ENCODE data around the gene MRGPRX4. TPM values are rescaled to one million over a fixed set of nuclear protein-coding genes. Genes with fewer than 3 reads are reported as not detected.

MRGPRX4 gene
- total and polyA plus RNA-seq, 2 of the 4 experiments (the other 2 are of a cell fraction), result 0.05 TPM; not detected in 1

- no peak for ATAC-seq (ENCODE audit: low read depth)
- Histone ChIP-seq H3K27me3 (ENCODE audit: control insufficient read depth, insufficient read depth, low read length) (peaks cover 7% of the 10 kb centered on the region), H3K79me1 (ENCODE audit: low read depth in 1 of 2, low read length in 2 of 2) (no peaks in the 10 kb centered on the region), H3K4me2 (ENCODE audit: low read depth, low read length) (no peak overlapping the region), H3K14ac (replicated peaks; ENCODE audit: low read depth, low read length) (no peak overlapping the region), H3K56ac (ENCODE audit: extremely low read depth, insufficient read depth, low read length) (no peak overlapping the region), H2BK120ac (ENCODE audit: low read depth, low read length) (no peak overlapping the region), H3K9me3 (ENCODE audit: control insufficient read depth, insufficient read depth, low read length) (no peaks in the 10 kb centered on the region), H4K91ac (ENCODE audit: insufficient read depth, low read depth, low read length) (no peak overlapping the region), H2AK9ac (replicated peaks; ENCODE audit: low read depth, low read length, poor library complexity) (no peak overlapping the region), H3K4ac (ENCODE audit: low read depth, low read length) (no peak overlapping the region), H2BK15ac (ENCODE audit: low read depth, low read length) (no peak overlapping the region), H3K18ac (ENCODE audit: low read depth, low read length) (no peak overlapping the region), H2AK5ac (ENCODE audit: low read depth, low read length) (no peak overlapping the region), H3K36me3 (ENCODE audit: control insufficient read depth, insufficient read depth, low read length) (no peaks in the 10 kb centered on the region), H4K5ac (ENCODE audit: low read depth, low read length) (no peak overlapping the region), H3K27ac (ENCODE audit: insufficient read depth, low read length) (no peak overlapping the region), H4K20me1 (ENCODE audit: insufficient read depth, low read length) (no peaks in the 10 kb centered on the region), H3K23ac (ENCODE audit: low read depth, low read length) (no peak overlapping the region), H2BK5ac (ENCODE audit: low read depth, low read length, poor library complexity, severe bottlenecking) (no peak overlapping the region), H3K9me1 (ENCODE audit: insufficient read depth, low read length) (no peaks in the 10 kb centered on the region), H4K8ac (ENCODE audit: low read depth in 2 of 2, low read length in 2 of 2) (no peak overlapping the region), H2AFZ (replicated peaks; ENCODE audit: low read length, poor library complexity) (no peak overlapping the region), H3K4me1 (ENCODE audit: control insufficient read depth, insufficient read depth, low read length) (no peaks in the 10 kb centered on the region), H3K9ac (ENCODE audit: low read depth, low read length) (no peak overlapping the region), H3K4me3 (ENCODE audit: insufficient read depth, low read depth, low read length) (no peak overlapping the region), H2BK20ac (ENCODE audit: low read depth, low read length) (no peak overlapping the region)
- DNase-seq, result no peak
- POLR2A ChIA-PET (ENCODE audit: unreplicated experiment), result interaction anchor here (0.6 kb wide), 1 partner anchor 669 kb away, joined by 5 read pairs; no protein-coding TSS in a partner anchor
- no TSS peak for BruUV-seq (replicated peaks)
- in situ Hi-C loops (cut with MboI; ENCODE audit: low sequenced_read_pairs), result no loop called here
- intact Hi-C loops (cut with micrococcal nuclease), result no loop called here
- WGBS, 2 experiments (ENCODE audit: extremely low coverage in 2 of 2, insufficient read length in 1 of 2), result 52% methylated on average over 12 of the region's 33 CpGs; no CpG with 5 or more reads in 1 of the 2 experiments
- no peak for TF ChIP-seq ELK1 (IDR thresholded peaks at IDR 0.05; ENCODE audit: borderline replicate concordance, low read depth, low read length)
- TF ChIP-seq MAFK (IDR thresholded peaks at IDR 0.05; ENCODE audit: low read depth, low read length), result no peak
- no peak for TF ChIP-seq MAZ (IDR thresholded peaks at IDR 0.05; ENCODE audit: borderline replicate concordance, low read depth, low read length)
- no peak for TF ChIP-seq NFE2L2 (IDR thresholded peaks at IDR 0.05; ENCODE audit: low read depth, low read length)
- TF ChIP-seq BHLHE40 (IDR thresholded peaks at IDR 0.05; ENCODE audit: low read depth, low read length), result no peak
- TF ChIP-seq CTCF (conservative IDR thresholded peaks at IDR 0.05; ENCODE audit: low read depth, low read length), result no peak
- no peak for TF ChIP-seq SMC3 (IDR thresholded peaks at IDR 0.05; ENCODE audit: low read depth, low read length)
- no peak for TF ChIP-seq USF2 (IDR thresholded peaks at IDR 0.05; ENCODE audit: low read depth, low read length)
- TF ChIP-seq RAD21 (IDR thresholded peaks at IDR 0.05; ENCODE audit: low read length), result no peak
- TF ChIP-seq MXI1 (IDR thresholded peaks at IDR 0.05; ENCODE audit: borderline replicate concordance, low read depth, low read length), result no peak
- TF ChIP-seq RCOR1 (IDR thresholded peaks at IDR 0.05; ENCODE audit: insufficient replicate concordance, low read length), result no peak
- TF ChIP-seq CEBPB (IDR thresholded peaks at IDR 0.05; ENCODE audit: low read depth, low read length), result no peak
- TF ChIP-seq POLR2A (IDR thresholded peaks at IDR 0.05; ENCODE audit: low read depth, low read length), result no peak
- no peak for TF ChIP-seq CHD1 (IDR thresholded peaks at IDR 0.05; ENCODE audit: low read depth, low read length)
- no peak for TF ChIP-seq RFX5 (IDR thresholded peaks at IDR 0.05; ENCODE audit: low read depth, low read length)
- TF ChIP-seq FOS (IDR thresholded peaks at IDR 0.05; ENCODE audit: low read depth, low read length), result no peak
- dilution Hi-C loops (cut with HindIII; ENCODE audit: low sequenced_read_pairs, unreplicated experiment), result no loop called here
- CTCF ChIA-PET, result no interaction called here
These were observed 36.4 kb downstream of the MRGPRX4 start for GRCh38 chr11:18209058-18209457.
